ENCODE results near the gene JPH3. TPM values are rescaled to one million over a fixed set of nuclear protein-coding genes. Genes with fewer than 3 reads are reported as not detected.

JPH3 gene
- polyA plus RNA-seq, 1 donor from 2014 or later, result 22.2 TPM

GRCh38 chr16:87698676-87699199 lies 96.4 kb downstream of the JPH3 start:
- no peak overlapping the region for H3K4me3 ChIP-seq (ENCODE audit: low read length)
- no peak overlapping the region for H3K27ac ChIP-seq (ENCODE audit: low read length)
- no peaks in the 10 kb centered on the region for H4K20me1 ChIP-seq (ENCODE audit: insufficient read depth)
- no peak overlapping the region for H3K4me2 ChIP-seq (ENCODE audit: low read length)
- no peak overlapping the region for H3K9ac ChIP-seq (ENCODE audit: low read length)
- no peaks in the 10 kb centered on the region for H3F3A ChIP-seq (ENCODE audit: insufficient read depth, low read length, poor library complexity, severe bottlenecking)
- no peaks in the 10 kb centered on the region for H3K36me3 ChIP-seq (ENCODE audit: insufficient read depth, low read length)
- no peak for TF ChIP-seq TAF1 (IDR thresholded peaks at IDR 0.05; ENCODE audit: low read depth)
- TF ChIP-seq EZH2 (IDR thresholded peaks at IDR 0.05; ENCODE audit: borderline replicate concordance, insufficient read depth, low read length, poor library complexity, severe bottlenecking), result no peak
- no peak for TF ChIP-seq SMC3 (conservative IDR thresholded peaks at IDR 0.05; ENCODE audit: poor library complexity)
- no peak for TF ChIP-seq MXI1 (conservative IDR thresholded peaks at IDR 0.05; ENCODE audit: poor library complexity, severe bottlenecking)
- TF ChIP-seq CTCF (IDR thresholded peaks at IDR 0.05; ENCODE audit: poor library complexity, severe bottlenecking), result no peak
- no peak for TF ChIP-seq POLR2AphosphoS5 (IDR thresholded peaks at IDR 0.05)
- TF ChIP-seq RAD21 (conservative IDR thresholded peaks at IDR 0.05), result no peak
- TF ChIP-seq EP300 (conservative IDR thresholded peaks at IDR 0.05; ENCODE audit: poor library complexity, severe bottlenecking), result no peak
- TF ChIP-seq, protein P1, sequence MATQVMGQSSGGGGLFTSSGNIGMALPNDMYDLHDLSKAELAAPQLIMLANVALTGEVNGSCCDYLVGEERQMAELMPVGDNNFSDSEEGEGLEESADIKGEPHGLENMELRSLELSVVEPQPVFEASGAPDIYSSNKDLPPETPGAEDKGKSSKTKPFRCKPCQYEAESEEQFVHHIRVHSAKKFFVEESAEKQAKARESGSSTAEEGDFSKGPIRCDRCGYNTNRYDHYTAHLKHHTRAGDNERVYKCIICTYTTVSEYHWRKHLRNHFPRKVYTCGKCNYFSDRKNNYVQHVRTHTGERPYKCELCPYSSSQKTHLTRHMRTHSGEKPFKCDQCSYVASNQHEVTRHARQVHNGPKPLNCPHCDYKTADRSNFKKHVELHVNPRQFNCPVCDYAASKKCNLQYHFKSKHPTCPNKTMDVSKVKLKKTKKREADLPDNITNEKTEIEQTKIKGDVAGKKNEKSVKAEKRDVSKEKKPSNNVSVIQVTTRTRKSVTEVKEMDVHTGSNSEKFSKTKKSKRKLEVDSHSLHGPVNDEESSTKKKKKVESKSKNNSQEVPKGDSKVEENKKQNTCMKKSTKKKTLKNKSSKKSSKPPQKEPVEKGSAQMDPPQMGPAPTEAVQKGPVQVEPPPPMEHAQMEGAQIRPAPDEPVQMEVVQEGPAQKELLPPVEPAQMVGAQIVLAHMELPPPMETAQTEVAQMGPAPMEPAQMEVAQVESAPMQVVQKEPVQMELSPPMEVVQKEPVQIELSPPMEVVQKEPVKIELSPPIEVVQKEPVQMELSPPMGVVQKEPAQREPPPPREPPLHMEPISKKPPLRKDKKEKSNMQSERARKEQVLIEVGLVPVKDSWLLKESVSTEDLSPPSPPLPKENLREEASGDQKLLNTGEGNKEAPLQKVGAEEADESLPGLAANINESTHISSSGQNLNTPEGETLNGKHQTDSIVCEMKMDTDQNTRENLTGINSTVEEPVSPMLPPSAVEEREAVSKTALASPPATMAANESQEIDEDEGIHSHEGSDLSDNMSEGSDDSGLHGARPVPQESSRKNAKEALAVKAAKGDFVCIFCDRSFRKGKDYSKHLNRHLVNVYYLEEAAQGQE (IDR thresholded peaks at IDR 0.05; ENCODE audit: borderline replicate concordance), result no peak
- H3K27me3 ChIP-seq (ENCODE audit: insufficient read depth, low read depth, low read length), result no peaks in the 10 kb centered on the region
- no peak overlapping the region for H2AFZ ChIP-seq (ENCODE audit: low read depth, low read length)
- no peaks in the 10 kb centered on the region for H3K9me2 ChIP-seq (ENCODE audit: insufficient read depth, low read length)
- no peaks in the 10 kb centered on the region for H3K9me3 ChIP-seq (ENCODE audit: low read length)
- no peaks in the 10 kb centered on the region for H3K79me2 ChIP-seq (replicated peaks; ENCODE audit: insufficient read depth, low read length)

DNA sequence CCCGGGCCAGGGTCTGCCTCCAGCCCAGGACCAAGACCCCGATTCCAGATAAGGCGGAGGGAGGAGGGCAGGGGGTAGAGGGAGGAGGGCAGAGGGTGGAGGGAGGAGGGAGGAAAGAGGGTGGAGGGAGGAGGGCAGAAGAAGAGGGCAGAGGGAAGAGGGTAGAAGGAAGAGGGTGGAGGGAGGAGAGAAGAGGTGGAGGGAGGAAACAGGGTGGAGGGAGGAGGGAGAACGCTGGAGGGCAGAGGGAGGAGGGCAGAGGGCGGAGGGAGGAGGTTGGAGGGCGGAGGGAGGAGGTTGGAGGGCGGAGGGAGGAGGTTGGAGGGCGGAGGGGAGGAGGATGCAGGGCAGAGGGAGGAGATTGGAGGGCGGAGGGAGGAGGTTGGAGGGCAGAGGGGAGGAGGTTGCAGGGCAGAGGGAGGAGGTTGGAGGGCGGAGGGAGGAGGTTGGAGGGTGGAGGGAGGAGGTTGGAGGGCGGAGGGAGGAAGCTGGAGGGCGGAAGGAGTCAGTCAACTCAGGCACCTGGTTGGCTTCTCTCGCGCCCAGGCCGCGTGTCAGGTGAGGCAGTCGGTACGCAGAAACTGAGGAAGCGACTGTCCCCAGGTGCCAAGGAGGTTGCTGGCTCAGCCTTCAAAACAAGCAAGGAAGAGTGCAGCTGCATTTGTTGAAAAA lies 98.2 kb downstream of the JPH3 start:
- no peaks in the 10 kb centered on the region for H3K36me3 ChIP-seq (ENCODE audit: insufficient read depth, low read length)
- no peak overlapping the region for H3K4me2 ChIP-seq (ENCODE audit: low read length)

More for the DNA sequence above, 98.2 kb downstream of the JPH3 start:
- Histone ChIP-seq H3K9me2 (ENCODE audit: insufficient read depth, low read length) (no peaks in the 10 kb centered on the region), H3K4me3 (ENCODE audit: low read length) (no peak overlapping the region), H3K79me2 (replicated peaks; ENCODE audit: insufficient read depth, low read length) (no peaks in the 10 kb centered on the region), H3F3A (ENCODE audit: insufficient read depth, low read length, poor library complexity, severe bottlenecking) (no peaks in the 10 kb centered on the region), H3K27ac (ENCODE audit: low read length) (no peak overlapping the region), H4K20me1 (ENCODE audit: insufficient read depth) (no peaks in the 10 kb centered on the region), H2AFZ (ENCODE audit: low read depth, low read length) (no peak overlapping the region), H3K9me3 (ENCODE audit: low read length) (no peaks in the 10 kb centered on the region), H3K27me3 (ENCODE audit: insufficient read depth, low read depth, low read length) (no peaks in the 10 kb centered on the region), H3K9ac (ENCODE audit: low read length) (no peak overlapping the region)
- TF ChIP-seq TAF1 (IDR thresholded peaks at IDR 0.05; ENCODE audit: low read depth), result no peak
- TF ChIP-seq POLR2AphosphoS5 (IDR thresholded peaks at IDR 0.05), result no peak
- TF ChIP-seq SMC3 (conservative IDR thresholded peaks at IDR 0.05; ENCODE audit: poor library complexity), result no peak
- no peak for TF ChIP-seq EP300 (conservative IDR thresholded peaks at IDR 0.05; ENCODE audit: poor library complexity, severe bottlenecking)
- no peak for TF ChIP-seq EZH2 (IDR thresholded peaks at IDR 0.05; ENCODE audit: borderline replicate concordance, insufficient read depth, low read length, poor library complexity, severe bottlenecking)
- no peak for TF ChIP-seq RAD21 (conservative IDR thresholded peaks at IDR 0.05)
- TF ChIP-seq, protein P1 (IDR thresholded peaks at IDR 0.05; ENCODE audit: borderline replicate concordance), result no peak
- TF ChIP-seq CTCF (IDR thresholded peaks at IDR 0.05; ENCODE audit: poor library complexity, severe bottlenecking), result no peak
- TF ChIP-seq MXI1 (conservative IDR thresholded peaks at IDR 0.05; ENCODE audit: poor library complexity, severe bottlenecking), result no peak
